ENCODE measurements around the gene SIX3. TPM values are rescaled to one million over a fixed set of nuclear protein-coding genes. Genes with fewer than 3 reads are reported as not detected.

Gene SIX3
- polyA plus RNA-seq, 2 of the 4 experiments (the other 2 are of a cell fraction), result 0.22 to 0.59 TPM

GRCh38 chr2:44935729-44936098, 5.8 kb upstream of the SIX3 start (continued):
- TF ChIP-seq, protein P1, sequence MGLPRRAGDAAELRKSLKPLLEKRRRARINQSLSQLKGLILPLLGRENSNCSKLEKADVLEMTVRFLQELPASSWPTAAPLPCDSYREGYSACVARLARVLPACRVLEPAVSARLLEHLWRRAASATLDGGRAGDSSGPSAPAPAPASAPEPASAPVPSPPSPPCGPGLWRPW (IDR thresholded peaks at IDR 0.05), result no peak

DNA sequence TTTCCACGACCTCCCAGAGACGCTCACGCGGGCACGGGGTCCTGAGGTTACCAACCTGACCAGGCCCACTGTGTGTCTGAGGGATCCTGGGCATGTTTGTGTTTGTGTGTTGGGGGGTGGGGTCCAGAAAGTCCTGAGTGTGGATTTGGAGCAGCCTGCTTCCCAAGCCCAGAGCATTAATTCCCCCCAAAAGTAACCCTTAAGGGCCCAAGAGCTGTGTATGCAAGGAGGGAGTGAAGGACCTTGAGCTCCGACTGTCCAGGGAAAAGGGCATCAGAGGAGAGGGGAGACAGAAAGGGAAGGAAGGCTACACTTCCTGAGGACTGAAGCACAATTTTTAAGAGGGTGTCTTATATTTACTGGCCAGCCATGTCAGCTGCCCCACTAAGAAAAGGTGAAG, 5.2 kb upstream of the SIX3 start:
- Histone ChIP-seq H3K9me3 (no peaks in the 10 kb centered on the region), H3K4me3 (no peak overlapping the region), H3K4me1 (peaks cover 24% of the 10 kb centered on the region), H3K27ac (no peak overlapping the region), H3K4me2 (no peak overlapping the region; the same call in 2 of the 3 replicates)
- TF ChIP-seq EHMT2 (IDR thresholded peaks at IDR 0.05; ENCODE audit: low read depth), result no peak
- TF ChIP-seq EHF (CRISPR knock-in tag; IDR thresholded peaks at IDR 0.05), result no peak
- ChIA-PET CTCF (interaction anchor here (1.4 to 5.0 kb wide), 4 partner anchors 19 to 893 kb away, joined by 3 to 33 read pairs (median 7); no protein-coding TSS in a partner anchor), POLR2A (no interaction called here)
- ATAC-seq, result no peak
- no peak for FAIRE-seq
- DNase-seq (ENCODE audit: low read depth in 1 of 2, low spot score in 1 of 2), result no peak
- WGBS (ENCODE audit: missing lambda C conversion rate), result 92% methylated on average over 6 of the region's 6 CpGs

DNA sequence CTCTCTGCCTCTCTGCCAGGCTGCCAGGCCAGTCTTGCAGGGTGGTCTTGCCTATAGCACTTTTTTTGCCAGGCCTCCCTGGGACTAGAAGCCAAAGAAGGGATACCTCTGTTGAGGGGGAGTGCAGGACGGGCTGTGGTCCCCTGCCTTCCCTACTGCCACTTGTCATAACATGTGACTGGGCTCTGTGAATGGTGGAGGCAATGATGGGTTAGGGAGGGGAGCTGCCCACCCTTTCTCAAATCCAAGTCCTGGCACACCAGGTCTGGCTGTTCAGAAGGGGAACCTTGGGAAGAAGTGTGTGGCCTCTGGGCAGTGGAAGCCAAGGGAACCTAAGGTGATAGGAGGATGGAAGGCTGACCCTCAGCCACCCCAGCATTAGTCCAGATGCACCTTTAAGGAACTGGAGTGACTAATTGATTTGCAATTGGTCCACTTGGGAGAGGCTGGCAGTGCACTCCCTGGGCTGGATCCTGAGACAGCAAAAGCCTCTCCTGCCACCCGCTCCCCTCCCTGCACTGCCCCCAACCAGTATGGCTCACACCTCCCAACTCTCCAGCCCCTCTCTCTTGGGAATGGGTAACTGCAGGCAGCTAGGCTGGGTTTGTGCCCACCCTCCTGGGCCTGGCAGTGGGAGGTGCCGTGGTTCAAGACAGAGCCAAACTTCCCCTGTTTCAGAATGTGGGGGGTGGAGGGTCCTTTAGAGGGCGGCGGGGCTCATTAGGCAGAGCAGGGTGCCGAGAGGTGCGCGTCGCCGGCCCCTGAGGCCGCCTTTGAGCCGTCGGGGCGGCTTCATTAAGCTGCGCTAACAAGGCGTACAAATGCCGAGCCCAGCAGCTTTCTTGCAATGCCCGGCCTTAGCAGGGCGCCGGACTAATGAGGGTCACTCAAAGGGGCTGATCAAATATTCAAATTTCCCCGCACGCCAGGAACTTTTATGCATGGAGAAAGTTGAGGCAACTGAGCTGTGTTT, 4.5 kb upstream of the SIX3 start:
- ChIA-PET CTCF (interaction anchor here (0.6 to 5.0 kb wide), 13 partner anchors 10 to 893 kb away, joined by 3 to 33 read pairs (median 5); no protein-coding TSS in a partner anchor), POLR2A (interaction anchor here (0.6 to 1.5 kb wide), 4 partner anchors 13 to 941 kb away, joined by 3 to 6 read pairs (median 4); no protein-coding TSS in a partner anchor)
- peak overlapping the region; percentile 93 for H3K27ac ChIP-seq
- peak overlapping the region; percentile 92 for H3K4me2 ChIP-seq
- FAIRE-seq (no peak), ATAC-seq (no peak), DNase-seq (ENCODE audit: low read depth in 1 of 2, low spot score in 1 of 2) (no peak)
- TF ChIP-seq HDAC2 (IDR thresholded peaks at IDR 0.05) (no peak), FOSB (CRISPR knock-in tag; IDR thresholded peaks at IDR 0.05) (no peak), RAD21 (conservative IDR thresholded peaks at IDR 0.05 in 1 of 2, IDR thresholded peaks at IDR 0.05 in 1 of 2) (no peak; a peak in 1 of 5 replicates), ZSCAN20 (CRISPR knock-in tag; IDR thresholded peaks at IDR 0.05) (no peak), HEYL (CRISPR knock-in tag; IDR thresholded peaks at IDR 0.05) (no peak), SMC3 (IDR thresholded peaks at IDR 0.05) (no peak), GATA3 (IDR thresholded peaks at IDR 0.05; ENCODE audit: borderline replicate concordance) (no peak), CBX2 (IDR thresholded peaks at IDR 0.05; ENCODE audit: borderline replicate concordance, low read depth) (no peak), CTCF (IDR thresholded peaks at IDR 0.05) (no peak), ZNF302 (CRISPR knock-in tag; IDR thresholded peaks at IDR 0.05) (no peak)
- TF ChIP-seq, protein P2, sequence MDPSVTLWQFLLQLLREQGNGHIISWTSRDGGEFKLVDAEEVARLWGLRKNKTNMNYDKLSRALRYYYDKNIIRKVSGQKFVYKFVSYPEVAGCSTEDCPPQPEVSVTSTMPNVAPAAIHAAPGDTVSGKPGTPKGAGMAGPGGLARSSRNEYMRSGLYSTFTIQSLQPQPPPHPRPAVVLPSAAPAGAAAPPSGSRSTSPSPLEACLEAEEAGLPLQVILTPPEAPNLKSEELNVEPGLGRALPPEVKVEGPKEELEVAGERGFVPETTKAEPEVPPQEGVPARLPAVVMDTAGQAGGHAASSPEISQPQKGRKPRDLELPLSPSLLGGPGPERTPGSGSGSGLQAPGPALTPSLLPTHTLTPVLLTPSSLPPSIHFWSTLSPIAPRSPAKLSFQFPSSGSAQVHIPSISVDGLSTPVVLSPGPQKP (IDR thresholded peaks at IDR 0.05; ENCODE audit: low read depth, low read length), result no peak
- TF ChIP-seq, protein P3, sequence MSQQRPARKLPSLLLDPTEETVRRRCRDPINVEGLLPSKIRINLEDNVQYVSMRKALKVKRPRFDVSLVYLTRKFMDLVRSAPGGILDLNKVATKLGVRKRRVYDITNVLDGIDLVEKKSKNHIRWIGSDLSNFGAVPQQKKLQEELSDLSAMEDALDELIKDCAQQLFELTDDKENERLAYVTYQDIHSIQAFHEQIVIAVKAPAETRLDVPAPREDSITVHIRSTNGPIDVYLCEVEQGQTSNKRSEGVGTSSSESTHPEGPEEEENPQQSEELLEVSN (IDR thresholded peaks at IDR 0.05; ENCODE audit: borderline replicate concordance, low read depth), result no peak
- H3K4me1 ChIP-seq, result peaks cover 25% of the 10 kb centered on the region
- H3K9me3 ChIP-seq, result no peaks in the 10 kb centered on the region
- 88% methylated on average over 22 of the region's 22 CpGs for WGBS (ENCODE audit: missing lambda C conversion rate)
- H3K4me3 ChIP-seq, result peak overlapping the region; percentile 82
